Neural cell (in vitro differentiated cells): ENCODE data around the gene RPLP1.

Experiments used
- EZH2 ChIP-seq: fragments of 200-600, 300-800 bp; shearing (Covaris generic), sonication (generic); IDR thresholded peaks from 2 replicates; pipeline ENCODE4 v1.6.1; 2014; ENCODE audit warnings: antibody characterized with exemption, low read length, borderline replicate concordance, mild to moderate bottlenecking; ENCODE audit not compliant: insufficient read depth, poor library complexity, severe bottlenecking
- RAD21 ChIP-seq: fragments of 450-650 bp; conservative IDR thresholded peaks from 2 replicates; pipeline ENCODE4 v1.6.1; 2014; ENCODE audit warnings: antibody characterized with exemption, mild to moderate bottlenecking, moderate library complexity
- TAF1 ChIP-seq: IDR thresholded peaks from 2 replicates; pipeline ENCODE4 v1.6.1; 2012; ENCODE audit warnings: low read depth
- TF ChIP-seq, protein P1 (sequence below): fragments of 450-650 bp; IDR thresholded peaks from 2 replicates; pipeline ENCODE4 v1.5.1; 2014; ENCODE audit warnings: antibody characterized with exemption, mild to moderate bottlenecking, moderate library complexity; ENCODE audit not compliant: poor library complexity, severe bottlenecking
- TF ChIP-seq, protein P2 (sequence below): IDR thresholded peaks from 2 replicates; pipeline ENCODE4 v1.6.1; 2012; ENCODE audit warnings: borderline replicate concordance

DNA sequence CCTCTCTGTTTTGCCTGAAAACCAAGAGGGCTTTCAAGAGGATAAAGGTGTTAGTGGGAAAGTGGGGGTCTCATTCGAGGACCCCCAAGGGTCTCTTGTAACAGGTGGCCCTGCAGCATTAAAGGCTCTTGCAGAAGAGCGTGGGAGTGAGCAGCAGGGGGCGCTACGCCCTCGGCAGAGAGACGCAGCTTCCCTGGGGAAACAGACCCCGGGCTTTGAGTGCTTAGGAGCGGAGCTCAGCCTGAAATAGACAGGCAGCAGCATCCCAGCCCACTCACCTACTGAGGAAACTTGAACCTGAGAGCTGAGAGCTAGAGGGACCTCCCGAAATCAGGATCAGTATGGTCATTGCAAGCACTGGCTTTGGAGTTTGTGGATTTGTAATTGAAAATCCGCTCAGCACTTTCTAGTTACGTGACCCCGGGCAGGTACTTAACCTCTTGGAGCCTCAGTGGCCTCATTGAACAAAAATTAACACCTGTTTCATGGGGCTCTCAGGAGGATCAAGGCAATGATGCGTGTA, 25.7 kb downstream of the RPLP1 start:
- TF ChIP-seq EZH2 (no peak), RAD21 (peak; percentile 97), TAF1 (no peak)
- TF ChIP-seq, protein P1, sequence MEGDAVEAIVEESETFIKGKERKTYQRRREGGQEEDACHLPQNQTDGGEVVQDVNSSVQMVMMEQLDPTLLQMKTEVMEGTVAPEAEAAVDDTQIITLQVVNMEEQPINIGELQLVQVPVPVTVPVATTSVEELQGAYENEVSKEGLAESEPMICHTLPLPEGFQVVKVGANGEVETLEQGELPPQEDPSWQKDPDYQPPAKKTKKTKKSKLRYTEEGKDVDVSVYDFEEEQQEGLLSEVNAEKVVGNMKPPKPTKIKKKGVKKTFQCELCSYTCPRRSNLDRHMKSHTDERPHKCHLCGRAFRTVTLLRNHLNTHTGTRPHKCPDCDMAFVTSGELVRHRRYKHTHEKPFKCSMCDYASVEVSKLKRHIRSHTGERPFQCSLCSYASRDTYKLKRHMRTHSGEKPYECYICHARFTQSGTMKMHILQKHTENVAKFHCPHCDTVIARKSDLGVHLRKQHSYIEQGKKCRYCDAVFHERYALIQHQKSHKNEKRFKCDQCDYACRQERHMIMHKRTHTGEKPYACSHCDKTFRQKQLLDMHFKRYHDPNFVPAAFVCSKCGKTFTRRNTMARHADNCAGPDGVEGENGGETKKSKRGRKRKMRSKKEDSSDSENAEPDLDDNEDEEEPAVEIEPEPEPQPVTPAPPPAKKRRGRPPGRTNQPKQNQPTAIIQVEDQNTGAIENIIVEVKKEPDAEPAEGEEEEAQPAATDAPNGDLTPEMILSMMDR, result peak; percentile 91
- TF ChIP-seq, protein P2, sequence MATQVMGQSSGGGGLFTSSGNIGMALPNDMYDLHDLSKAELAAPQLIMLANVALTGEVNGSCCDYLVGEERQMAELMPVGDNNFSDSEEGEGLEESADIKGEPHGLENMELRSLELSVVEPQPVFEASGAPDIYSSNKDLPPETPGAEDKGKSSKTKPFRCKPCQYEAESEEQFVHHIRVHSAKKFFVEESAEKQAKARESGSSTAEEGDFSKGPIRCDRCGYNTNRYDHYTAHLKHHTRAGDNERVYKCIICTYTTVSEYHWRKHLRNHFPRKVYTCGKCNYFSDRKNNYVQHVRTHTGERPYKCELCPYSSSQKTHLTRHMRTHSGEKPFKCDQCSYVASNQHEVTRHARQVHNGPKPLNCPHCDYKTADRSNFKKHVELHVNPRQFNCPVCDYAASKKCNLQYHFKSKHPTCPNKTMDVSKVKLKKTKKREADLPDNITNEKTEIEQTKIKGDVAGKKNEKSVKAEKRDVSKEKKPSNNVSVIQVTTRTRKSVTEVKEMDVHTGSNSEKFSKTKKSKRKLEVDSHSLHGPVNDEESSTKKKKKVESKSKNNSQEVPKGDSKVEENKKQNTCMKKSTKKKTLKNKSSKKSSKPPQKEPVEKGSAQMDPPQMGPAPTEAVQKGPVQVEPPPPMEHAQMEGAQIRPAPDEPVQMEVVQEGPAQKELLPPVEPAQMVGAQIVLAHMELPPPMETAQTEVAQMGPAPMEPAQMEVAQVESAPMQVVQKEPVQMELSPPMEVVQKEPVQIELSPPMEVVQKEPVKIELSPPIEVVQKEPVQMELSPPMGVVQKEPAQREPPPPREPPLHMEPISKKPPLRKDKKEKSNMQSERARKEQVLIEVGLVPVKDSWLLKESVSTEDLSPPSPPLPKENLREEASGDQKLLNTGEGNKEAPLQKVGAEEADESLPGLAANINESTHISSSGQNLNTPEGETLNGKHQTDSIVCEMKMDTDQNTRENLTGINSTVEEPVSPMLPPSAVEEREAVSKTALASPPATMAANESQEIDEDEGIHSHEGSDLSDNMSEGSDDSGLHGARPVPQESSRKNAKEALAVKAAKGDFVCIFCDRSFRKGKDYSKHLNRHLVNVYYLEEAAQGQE, result no peak
